HG02642 (cell line): Measurements from ENCODE around the gene PPP2R2C.

Experiments
- ATAC-seq: cut with Tn5 transposase; IDR thresholded peaks from one replicate; pipeline ENCODE4 v1.9.1; 2021; ENCODE audit warnings: mild to moderate bottlenecking; ENCODE audit not compliant: unreplicated experiment, poor library complexity

Gene PPP2R2C

GRCh38 chr4:6494431-6495295 is 22.2 kb upstream of the PPP2R2C start:
- ATAC-seq: no peak

GRCh38 chr4:6493658-6494304 is 21.4 kb upstream of the PPP2R2C start:
- ATAC-seq: no peak

GRCh38 chr4:6492861-6493657 is 20.6 kb upstream of the PPP2R2C start:
- no peak for ATAC-seq

- no peak for ATAC-seq
These were observed 19.7 kb upstream of the PPP2R2C start for GRCh38 chr4:6492027-6492590.

- ATAC-seq: no peak
These were observed 18.8 kb upstream of the PPP2R2C start for GRCh38 chr4:6491235-6491634.

- ATAC-seq: no peak
These were observed 17.5 kb upstream of the PPP2R2C start for GRCh38 chr4:6489927-6490326.

GRCh38 chr4:6487466-6487865 is 15.1 kb upstream of the PPP2R2C start:
- ATAC-seq: no peak

- ATAC-seq: no peak
These were observed 8.2 kb upstream of the PPP2R2C start for GRCh38 chr4:6480534-6481088.

GRCh38 chr4:6478546-6479220 is 6.3 kb upstream of the PPP2R2C start:
- no peak for ATAC-seq

GRCh38 chr4:6476893-6477292 is 4.5 kb upstream of the PPP2R2C start:
- ATAC-seq: no peak

GRCh38 chr4:6475492-6476020 is 3.1 kb upstream of the PPP2R2C start:
- ATAC-seq: no peak

GRCh38 chr4:6474705-6475457 is 2.5 kb upstream of the PPP2R2C start:
- no peak for ATAC-seq

GRCh38 chr4:6474053-6474568 is 1.7 kb upstream of the PPP2R2C start:
- ATAC-seq: no peak

GRCh38 chr4:6473264-6474052 is 1.0 kb upstream of the PPP2R2C start:
- no peak for ATAC-seq

GRCh38 chr4:6472008-6472386 is 417 bp downstream of the PPP2R2C start:
- ATAC-seq: no peak

GRCh38 chr4:6471307-6472007 is 957 bp downstream of the PPP2R2C start:
- no peak for ATAC-seq
